Fibroblast of skin of scalp (primary cell): ENCODE data around the gene STK24. TPM values are rescaled to one million over a fixed set of nuclear protein-coding genes. Genes with fewer than 3 reads are reported as not detected.
"Not testable (repeated sequence)": the region's sequence is repeated elsewhere in the genome, so short reads cannot be mapped to it uniquely, and the experiment has no call there.

Source experiments
- DNase-seq: peaks from one replicate; pipeline ENCODE4 v3.0.0-alpha.2; 2013
- polyA plus RNA-seq, 2 experiments: library from polyadenylated mRNA; unstranded; fragments of 120-200 nt; gene quantifications; one replicate each; pipeline ENCODE4 v1.2.1, GENCODE V29; 2013; ENCODE audit not compliant: insufficient read length in 2 of 2

STK24 gene
- polyA plus RNA-seq (2013, experiment 1 of 2; ENCODE audit: insufficient read length) = 69.6 TPM
- polyA plus RNA-seq (2013, experiment 2 of 2; ENCODE audit: insufficient read length) = 71.5 TPM

- DNase-seq = peak; percentile 84
These were observed at the start of gene STK24 for GRCh38 chr13:98576963-98577835. TSS of gene STK24 (minus strand) at chr13:98577107. CDS start at chr13:98576786, 321 bp downstream.

- DNase-seq = peak; percentile 65
These were observed 49.5 kb upstream of the STK24 start for GRCh38 chr13:98626298-98626935.

GRCh38 chr13:98624589-98624988 is 47.7 kb upstream of the STK24 start:
- not testable (repeated sequence) for DNase-seq

GRCh38 chr13:98622931-98623331 is 46.0 kb upstream of the STK24 start:
- peak; percentile 68 for DNase-seq

- DNase-seq = no peak
These were observed 42.6 kb upstream of the STK24 start for GRCh38 chr13:98619556-98619955.

GRCh38 chr13:98615595-98615994 is 38.7 kb upstream of the STK24 start:
- DNase-seq = not testable (repeated sequence)

- peak; percentile 50 for DNase-seq
These were observed 36.7 kb upstream of the STK24 start for GRCh38 chr13:98613591-98613990.

- DNase-seq = no peak
These were observed 32.8 kb upstream of the STK24 start for GRCh38 chr13:98609756-98610155.

GRCh38 chr13:98606296-98606695 is 29.4 kb upstream of the STK24 start:
- DNase-seq = no peak

- DNase-seq = peak; percentile 40
These were observed 22.8 kb upstream of the STK24 start for GRCh38 chr13:98599502-98600328.

- no peak for DNase-seq
These were observed 21.1 kb upstream of the STK24 start for GRCh38 chr13:98598043-98598442.

GRCh38 chr13:98595134-98595533 is 18.2 kb upstream of the STK24 start:
- no peak for DNase-seq

- no peak for DNase-seq
These were observed 15.4 kb upstream of the STK24 start for GRCh38 chr13:98592362-98592732.

- no peak for DNase-seq
These were observed 14.9 kb upstream of the STK24 start for GRCh38 chr13:98591721-98592361.

- DNase-seq = not testable (repeated sequence)
These were observed 13.6 kb upstream of the STK24 start for GRCh38 chr13:98590471-98590870.

- DNase-seq = not testable (repeated sequence)
These were observed 12.6 kb upstream of the STK24 start for GRCh38 chr13:98589516-98589915.

- no peak for DNase-seq
These were observed 9.8 kb upstream of the STK24 start for GRCh38 chr13:98586400-98587345.

- DNase-seq = no peak
These were observed 9.0 kb upstream of the STK24 start for GRCh38 chr13:98585946-98586345.

GRCh38 chr13:98585398-98585754 is 8.5 kb upstream of the STK24 start:
- DNase-seq = no peak

- DNase-seq = peak; percentile 67
These were observed 7.9 kb upstream of the STK24 start for GRCh38 chr13:98584668-98585397.
